SK-N-MC (cell line): ENCODE data around the gene HCFC1R1.
"Not testable (repeated sequence)": the region's sequence is repeated elsewhere in the genome, so short reads cannot be mapped to it uniquely, and the experiment has no call there.

Experiments used
- DNase-seq: peaks from one replicate; pipeline ENCODE4 v3.0.0-alpha.2; 2011; ENCODE audit warnings: low read depth, low spot score
- H3K27ac ChIP-seq: fragments of 200-600 bp; sonication (generic); 2 replicates; pipeline ENCODE4 v1.5.1; 2016; ENCODE audit warnings: mixed run types
- H3K36me3 ChIP-seq: fragments of 200-600 bp; sonication (generic); 2 replicates; pipeline ENCODE4 v1.6.1; 2017; ENCODE audit warnings: antibody characterized with exemption, low read length, mixed read lengths; ENCODE audit not compliant: insufficient read depth
- H3K4me3 ChIP-seq: fragments of 200-600 bp; sonication (generic); 2 replicates; pipeline ENCODE4 v1.5.1; 2016
- H3K9ac ChIP-seq: fragments of 200-600 bp; sonication (generic); 2 replicates; pipeline ENCODE4 v1.8.0; 2017; ENCODE audit warnings: mixed run types, mixed read lengths; ENCODE audit not compliant: insufficient read length
- H3K9me3 ChIP-seq: fragments of 200-600 bp; sonication (generic); 2 replicates; pipeline ENCODE4 v1.6.1; 2017; ENCODE audit warnings: low read depth, mild to moderate bottlenecking, antibody characterized with exemption, low read length, moderate library complexity, mixed read lengths
- EZH2 ChIP-seq: fragments of 200-600 bp; sonication (generic); IDR thresholded peaks from one replicate; pipeline ENCODE4 v1.6.1; 2017; ENCODE audit warnings: antibody characterized with exemption
- FOXP2 ChIP-seq: optimal IDR thresholded peaks from 2 replicates; pipeline ENCODE3; 2011; ENCODE audit warnings: mild to moderate bottlenecking, moderate library complexity; ENCODE audit not compliant: insufficient read depth; ENCODE audit errors: extremely low read length, control extremely low read depth
- POLR2AphosphoS5 ChIP-seq: IDR thresholded peaks from 2 replicates; pipeline ENCODE4 v1.6.1; 2012; ENCODE audit warnings: mild to moderate bottlenecking, low read depth, low read length, borderline replicate concordance

The HCFC1R1 gene, protein sequence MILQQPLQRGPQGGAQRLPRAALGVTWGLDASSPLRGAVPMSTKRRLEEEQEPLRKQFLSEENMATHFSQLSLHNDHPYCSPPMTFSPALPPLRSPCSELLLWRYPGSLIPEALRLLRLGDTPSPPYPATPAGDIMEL

DNA sequence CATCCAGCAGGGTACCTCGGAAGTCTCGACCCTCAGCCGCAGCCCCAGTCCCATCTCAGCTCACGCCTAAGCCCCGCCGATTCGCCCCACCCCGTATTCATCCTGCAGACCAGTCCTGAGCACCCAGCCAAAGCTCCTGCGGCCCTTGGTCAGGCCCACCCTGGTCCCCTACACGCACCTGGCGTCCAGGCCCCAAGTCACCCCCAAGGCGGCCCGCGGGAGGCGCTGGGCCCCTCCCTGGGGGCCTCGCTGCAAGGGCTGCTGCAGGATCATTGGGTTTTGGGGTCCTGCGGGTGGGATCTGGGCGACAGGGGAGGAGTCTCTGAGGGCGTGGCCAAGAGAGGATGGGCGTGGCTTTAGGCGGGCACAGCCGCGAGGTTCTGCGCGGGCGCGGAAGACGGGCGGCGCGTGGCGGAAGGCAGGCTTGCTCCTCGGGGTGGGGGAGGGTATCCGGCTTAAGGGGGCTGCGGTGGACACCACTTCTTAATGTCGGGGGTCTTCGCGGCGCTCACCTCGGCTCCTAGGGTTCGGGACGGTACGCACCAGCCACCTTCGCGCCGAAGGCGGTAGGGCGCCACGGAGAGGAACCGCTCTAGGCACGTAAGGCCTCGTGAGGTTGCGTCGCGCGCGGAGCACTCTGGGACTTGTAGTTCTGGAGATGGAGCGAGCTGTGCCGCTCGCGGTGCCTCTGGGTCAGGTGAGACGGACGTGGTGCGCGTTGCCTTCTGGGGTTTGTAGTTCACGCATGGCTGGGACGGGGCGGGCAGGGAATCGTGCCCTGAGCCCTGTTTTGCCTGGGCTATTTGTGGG lies at the start of gene HCFC1R1, which contains the start of gene THOC6:
TSS of gene HCFC1R1 (minus strand) at position 274 of the 810 bp plus-strand sequence. CDS start at position 273, 1 bp downstream.
TSS of gene THOC6 (plus strand) at position 367 of the 810 bp plus-strand sequence. CDS start at position 659, 292 bp downstream.
- peak within 1 kb of the TSS; percentile 91 for H3K27ac ChIP-seq
- peak within 1 kb of the TSS; percentile 83 for H3K4me3 ChIP-seq
- TF ChIP-seq FOXP2 (peak; percentile 79), EZH2 (no peak), POLR2AphosphoS5 (peak; percentile 93)
- H3K36me3 ChIP-seq, result peaks cover 15% of the 10 kb centered on the region; the same call in 1 of the 2 replicates
- peak within 1 kb of the TSS; percentile 89 for H3K9ac ChIP-seq
- peak; percentile 96 for DNase-seq
- H3K9me3 ChIP-seq, result no peaks in the 10 kb centered on the region

DNA sequence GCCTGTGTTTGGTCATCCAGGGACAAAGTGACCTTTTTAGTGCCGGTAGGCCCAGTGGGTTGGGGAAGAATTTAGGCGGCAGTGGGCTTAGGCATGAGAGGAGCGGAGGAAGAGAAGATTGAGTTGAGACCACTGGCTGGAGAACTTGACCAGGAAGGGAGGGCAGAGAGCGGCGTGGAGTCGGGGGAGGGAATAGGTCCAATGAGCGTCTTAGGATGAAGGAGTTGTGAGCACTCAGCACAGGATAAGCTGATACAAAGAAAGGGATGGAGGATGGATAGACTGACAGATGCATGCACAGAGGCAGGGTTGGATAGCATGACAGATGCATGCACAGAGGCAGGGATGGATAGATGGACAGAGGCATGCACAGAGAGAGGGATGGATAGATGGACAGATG lies 49.7 kb upstream of the HCFC1R1 start:
- no peak for DNase-seq
- H3K9me3 ChIP-seq, result no peaks in the 10 kb centered on the region
- TF ChIP-seq POLR2AphosphoS5 (no peak), EZH2 (no peak), FOXP2 (no peak)
- no peak overlapping the region for H3K4me3 ChIP-seq
- H3K9ac ChIP-seq, result no peak overlapping the region
- H3K27ac ChIP-seq, result no peak overlapping the region
- no peaks in the 10 kb centered on the region for H3K36me3 ChIP-seq

DNA sequence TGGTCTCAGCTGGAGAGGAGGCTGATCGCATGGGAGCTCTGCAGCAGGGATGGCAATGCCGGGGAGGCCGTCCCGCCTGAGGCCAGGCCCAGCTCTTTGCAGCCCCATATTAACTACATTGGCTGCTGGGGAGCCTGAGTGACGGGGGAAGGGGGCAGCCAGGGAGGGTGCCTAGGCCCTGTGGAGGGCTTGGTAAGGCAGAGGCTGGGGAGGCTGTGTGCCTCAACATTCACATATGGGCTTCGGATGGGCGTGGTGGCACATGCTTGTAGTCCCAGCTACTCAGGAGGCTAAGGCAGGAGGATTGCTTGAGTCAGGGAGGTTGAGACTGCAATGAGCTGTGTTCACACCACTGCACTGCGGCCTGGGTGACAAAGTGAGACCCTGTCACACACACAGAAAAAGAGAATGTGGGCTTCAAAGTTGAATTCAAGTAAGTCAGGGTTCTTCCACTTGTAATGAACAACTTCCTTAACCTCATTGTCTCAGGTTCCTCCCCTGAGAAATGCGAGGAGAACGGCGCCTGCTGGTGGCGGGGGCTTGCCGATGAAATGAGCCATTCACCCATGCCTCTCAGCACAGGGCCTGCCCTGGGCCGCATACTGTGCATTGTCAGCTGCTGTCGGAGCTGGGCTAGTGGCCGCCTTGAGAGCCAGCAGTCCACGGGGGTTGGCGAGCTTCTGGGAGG lies 49.0 kb upstream of the HCFC1R1 start:
- not testable (repeated sequence) for DNase-seq, H3K9ac ChIP-seq, H3K4me3 ChIP-seq, H3K36me3 ChIP-seq, H3K27ac ChIP-seq, H3K9me3 ChIP-seq

DNA sequence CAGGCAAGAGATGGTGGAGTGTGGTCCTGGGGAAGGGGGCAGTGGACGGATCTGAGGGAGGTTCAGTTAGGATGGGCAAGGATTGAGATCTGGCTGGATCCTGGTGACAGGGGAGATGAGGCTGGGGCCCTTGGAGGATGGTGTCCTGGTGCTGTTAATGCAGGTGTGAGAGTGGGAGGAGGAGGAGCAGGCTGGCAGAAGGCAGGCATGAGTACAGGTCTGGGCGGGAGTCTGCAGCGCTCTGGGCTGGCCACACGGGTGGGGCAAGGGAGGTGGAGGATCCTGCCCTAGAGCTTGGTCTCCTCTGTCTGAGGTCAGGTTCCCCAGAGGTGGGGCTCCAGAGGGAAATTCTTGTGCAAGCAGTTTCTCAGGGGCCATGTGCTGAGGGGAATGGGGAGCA lies 48.4 kb upstream of the HCFC1R1 start:
- not testable (repeated sequence) for DNase-seq, H3K27ac ChIP-seq

DNA sequence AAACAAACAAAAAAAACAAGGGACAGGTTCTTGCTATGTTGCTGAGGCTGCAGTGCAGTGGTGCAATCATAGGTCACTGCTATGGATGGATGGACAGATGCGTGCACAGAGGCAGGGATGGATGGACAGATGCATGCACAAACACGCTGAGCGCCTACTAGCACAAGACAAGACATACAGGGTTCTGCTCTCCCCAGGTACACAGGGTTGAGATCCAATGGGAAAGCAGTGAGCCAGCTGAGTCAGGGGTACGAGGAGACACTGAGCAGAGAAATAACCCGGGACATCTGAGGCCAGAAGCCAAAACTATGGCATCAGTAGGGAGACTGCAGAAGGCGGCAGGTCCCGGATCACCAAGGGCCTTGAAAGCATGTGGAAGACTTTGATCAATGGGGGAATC lies 47.9 kb upstream of the HCFC1R1 start:
- Histone ChIP-seq H3K4me3 (no peak overlapping the region), H3K9ac (no peak overlapping the region), H3K36me3 (no peaks in the 10 kb centered on the region), H3K27ac (no peak overlapping the region), H3K9me3 (no peaks in the 10 kb centered on the region)
- no peak for TF ChIP-seq FOXP2
- TF ChIP-seq POLR2AphosphoS5, result no peak
- TF ChIP-seq EZH2, result no peak
- DNase-seq, result no peak

More for the DNA sequence above, 48.4 kb upstream of the HCFC1R1 start:
- H3K9ac ChIP-seq, H3K9me3 ChIP-seq, H3K4me3 ChIP-seq, H3K36me3 ChIP-seq: not testable (repeated sequence)

DNA sequence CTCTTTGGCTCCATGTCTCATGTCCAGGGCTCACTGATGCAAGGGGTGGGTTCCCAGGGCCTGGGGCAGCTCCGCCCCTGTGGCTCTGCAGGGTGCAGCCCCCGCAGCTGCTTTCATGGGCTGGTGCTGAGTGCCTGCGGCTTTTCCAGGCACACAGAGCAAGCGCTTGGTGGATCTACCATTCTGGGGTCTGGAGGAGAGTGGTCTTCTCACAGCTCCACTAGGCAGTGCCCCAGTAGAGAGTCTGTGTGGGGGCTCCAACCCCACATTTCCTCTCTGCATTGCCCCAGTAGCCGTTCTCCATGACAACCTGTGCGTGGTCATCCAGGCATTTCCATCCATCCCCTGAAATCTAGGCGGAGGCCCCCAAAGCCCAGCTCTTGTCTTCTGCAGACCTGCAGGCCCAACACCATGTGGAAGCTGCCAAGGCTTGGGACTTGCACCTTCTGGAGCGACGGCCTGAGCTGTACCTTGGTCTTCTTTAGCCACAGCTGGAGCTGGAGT lies 46.9 kb upstream of the HCFC1R1 start:
- Histone ChIP-seq H3K4me3 (no peak overlapping the region), H3K36me3 (no peaks in the 10 kb centered on the region), H3K9ac (no peak overlapping the region), H3K27ac (no peak overlapping the region), H3K9me3 (no peaks in the 10 kb centered on the region)
- TF ChIP-seq FOXP2 (no peak), EZH2 (no peak), POLR2AphosphoS5 (no peak)
- DNase-seq, result no peak

DNA sequence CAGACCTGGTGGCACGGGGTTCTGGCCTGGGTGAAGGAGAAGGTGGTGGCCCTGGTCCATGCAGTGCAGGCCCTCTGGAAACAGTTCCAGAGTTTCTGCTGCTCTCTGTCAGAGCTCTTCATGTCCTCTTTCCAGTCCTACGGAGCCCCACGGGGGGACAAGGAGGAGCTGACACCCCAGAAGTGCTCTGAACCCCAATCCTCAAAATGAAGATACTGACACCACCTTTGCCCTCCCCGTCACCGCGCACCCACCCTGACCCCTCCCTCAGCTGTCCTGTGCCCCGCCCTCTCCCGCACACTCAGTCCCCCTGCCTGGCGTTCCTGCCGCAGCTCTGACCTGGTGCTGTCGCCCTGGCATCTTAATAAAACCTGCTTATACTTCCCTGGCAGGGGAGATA lies 45.4 kb upstream of the HCFC1R1 start:
- H3K36me3 ChIP-seq, H3K27ac ChIP-seq, H3K9me3 ChIP-seq, H3K9ac ChIP-seq, H3K4me3 ChIP-seq, DNase-seq: not testable (repeated sequence)

DNA sequence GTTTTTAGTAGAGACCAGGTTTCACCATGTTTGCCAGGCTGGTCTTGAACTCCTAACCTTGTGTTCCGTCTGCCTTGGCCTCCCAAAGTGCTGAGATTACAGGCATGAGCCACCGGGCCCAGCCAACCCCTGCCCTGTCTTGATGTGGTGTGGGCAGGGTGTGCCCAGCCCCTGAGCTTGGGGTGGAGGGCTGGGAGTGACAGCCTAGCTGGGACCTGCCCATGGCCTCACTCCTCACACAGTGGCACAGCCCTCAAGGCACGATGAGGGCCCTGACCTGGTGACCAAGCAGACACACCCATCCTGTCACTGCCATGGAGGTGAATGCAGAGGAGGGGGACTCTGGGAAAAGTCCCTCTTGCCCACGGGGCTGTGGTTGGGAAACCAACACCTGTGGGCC lies 44.7 kb upstream of the HCFC1R1 start:
- TF ChIP-seq EZH2, result no peak
- no peak for TF ChIP-seq FOXP2
- no peak for TF ChIP-seq POLR2AphosphoS5
- no peak overlapping the region for H3K9ac ChIP-seq
- no peaks in the 10 kb centered on the region for H3K36me3 ChIP-seq
- H3K4me3 ChIP-seq, result no peak overlapping the region
- H3K9me3 ChIP-seq, result no peaks in the 10 kb centered on the region
- H3K27ac ChIP-seq, result no peak overlapping the region
- DNase-seq, result no peak
